ENCODE results near the gene CCBE1.
"Not testable (repeated sequence)": the region's sequence is repeated elsewhere in the genome, so short reads cannot be mapped to it uniquely, and the experiment has no call there.

The CCBE1 gene

DNA sequence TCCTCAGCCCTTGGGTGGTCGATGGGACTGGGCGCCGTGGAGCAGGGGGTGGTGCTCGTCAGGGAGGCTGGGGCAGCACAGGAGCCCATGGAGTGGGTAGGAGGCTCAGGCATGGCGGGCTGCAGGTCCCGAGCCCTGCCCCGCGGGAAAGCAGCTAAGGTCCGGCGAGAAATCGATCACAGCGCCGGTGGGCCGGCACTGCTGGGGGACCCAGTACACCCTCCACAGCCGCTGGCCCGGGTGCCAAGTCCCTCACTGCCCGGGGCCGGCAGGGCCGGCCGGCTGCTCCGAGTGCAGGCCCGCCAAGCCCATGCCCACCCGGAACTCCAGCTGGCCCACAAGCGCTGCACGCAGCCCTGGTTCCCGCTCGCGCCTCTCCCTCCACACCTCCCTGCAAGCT is 16.9 kb upstream of the CCBE1 start:
- DNase-seq = not testable (repeated sequence)

DNA sequence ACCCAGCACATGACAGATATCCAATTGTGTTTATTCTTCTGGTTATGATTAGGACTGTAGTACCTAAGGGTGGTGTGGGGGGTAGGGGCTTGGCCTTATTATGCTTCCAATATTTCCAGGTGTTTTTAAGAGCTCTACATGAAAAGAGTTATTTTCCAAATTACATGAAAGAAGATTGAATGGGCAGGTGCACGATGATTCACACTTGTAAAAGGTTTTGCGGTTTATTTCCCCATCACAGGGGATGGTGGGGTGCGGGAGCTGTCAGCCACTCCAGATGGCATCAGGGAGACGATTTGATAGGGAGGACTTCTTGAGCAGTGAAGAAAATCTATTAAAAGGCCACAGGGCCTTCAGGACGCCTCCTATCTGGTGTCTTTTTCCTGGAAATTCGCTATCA is 15.1 kb upstream of the CCBE1 start:
- no peak for DNase-seq

DNA sequence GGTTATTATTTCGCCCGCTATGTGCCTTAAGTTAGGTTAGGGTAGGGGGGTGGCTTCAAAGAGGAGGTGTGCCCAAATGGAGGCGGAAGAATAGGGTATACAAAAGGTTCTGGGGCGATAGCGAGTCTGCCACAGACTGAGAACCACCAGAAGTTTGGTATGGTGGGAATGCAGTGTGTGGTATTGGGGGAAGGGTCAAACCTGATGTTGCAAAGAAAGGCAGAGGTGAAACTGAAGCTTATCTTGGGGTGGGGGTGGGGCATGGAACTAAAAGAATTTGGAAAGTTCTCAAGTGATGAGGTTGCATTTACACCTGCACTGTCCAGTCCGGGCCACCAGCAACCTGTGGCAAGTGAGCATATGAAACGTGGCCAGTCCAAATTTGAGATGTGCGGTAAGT is 11.8 kb upstream of the CCBE1 start:
- DNase-seq = no peak

DNA sequence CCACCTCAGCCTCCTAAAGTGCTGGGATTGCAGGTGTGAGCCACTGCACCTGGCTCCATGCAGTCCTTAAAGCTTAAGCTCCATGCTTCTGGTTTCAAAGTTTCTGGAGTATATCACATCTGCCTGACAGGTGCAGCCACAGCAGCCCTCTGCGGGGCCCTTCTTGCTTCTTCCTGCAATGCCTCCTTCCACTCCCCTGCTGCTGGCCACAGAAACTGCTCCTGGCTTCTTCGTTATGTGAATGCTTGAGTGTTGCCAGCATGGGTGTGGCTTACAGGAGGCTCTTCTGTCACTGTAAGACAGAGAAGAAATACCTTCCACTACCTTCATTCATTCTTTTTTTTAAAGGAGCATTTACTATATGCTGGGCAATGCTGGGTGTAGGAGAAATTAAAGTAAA is 10.1 kb upstream of the CCBE1 start:
- DNase-seq = no peak

DNA sequence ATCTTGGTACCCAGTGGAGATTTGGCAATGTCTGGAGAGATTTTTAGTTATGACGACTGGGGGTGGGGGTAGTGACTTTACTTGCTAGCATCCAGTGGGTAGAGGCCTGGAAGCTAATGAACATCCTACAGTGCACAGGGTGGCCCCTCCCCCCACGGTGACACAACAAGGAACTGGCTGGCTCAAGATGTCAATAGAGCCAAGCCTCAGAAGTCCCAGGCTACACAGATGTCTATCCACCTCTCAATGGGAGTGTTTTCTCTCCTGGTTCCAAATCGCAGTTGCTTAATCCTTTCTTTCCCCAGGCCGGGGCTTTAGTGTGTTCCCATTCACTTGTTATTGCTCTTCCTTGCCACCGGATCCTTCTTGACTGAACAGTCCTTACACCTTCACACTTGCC is 9.3 kb upstream of the CCBE1 start:
- no peak for DNase-seq

DNA sequence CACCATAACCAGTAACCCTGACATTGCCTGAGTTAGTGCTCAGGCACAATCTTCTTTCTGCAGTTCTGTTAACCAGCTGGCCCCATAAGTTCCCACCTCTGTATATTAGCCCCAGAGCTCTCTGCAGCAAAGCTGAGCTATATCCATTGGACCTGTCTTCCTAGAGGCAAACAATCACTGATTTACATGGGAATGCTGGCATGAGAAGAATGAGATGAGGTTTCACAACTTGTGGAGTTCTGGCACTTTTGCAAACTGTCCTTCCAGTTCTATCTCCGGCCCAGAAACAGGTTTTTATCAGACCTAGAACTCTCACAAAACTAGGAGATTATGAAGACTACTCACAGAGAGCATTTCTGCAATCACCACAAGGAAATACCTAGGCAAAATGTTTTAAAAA is 7.9 kb upstream of the CCBE1 start:
- DNase-seq = no peak

DNA sequence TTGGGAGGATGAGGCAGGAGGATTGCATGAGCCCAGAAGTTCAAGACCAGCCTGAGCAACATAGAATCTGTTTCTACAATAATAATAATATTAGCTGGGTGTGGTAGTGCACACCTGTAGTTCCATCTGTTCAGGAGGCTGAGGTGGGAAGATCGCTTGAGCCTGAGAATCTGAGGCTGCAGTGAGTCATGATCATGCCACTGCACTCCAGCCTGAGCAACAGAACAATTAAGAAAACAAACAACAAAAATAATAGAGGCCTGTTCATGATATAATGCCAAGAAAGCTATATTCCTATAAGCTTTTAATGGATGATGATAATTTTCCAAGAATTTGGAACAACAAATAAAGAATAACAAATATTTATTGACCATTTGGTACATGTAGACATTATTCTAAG is 6.9 kb upstream of the CCBE1 start:
- no peak for DNase-seq

DNA sequence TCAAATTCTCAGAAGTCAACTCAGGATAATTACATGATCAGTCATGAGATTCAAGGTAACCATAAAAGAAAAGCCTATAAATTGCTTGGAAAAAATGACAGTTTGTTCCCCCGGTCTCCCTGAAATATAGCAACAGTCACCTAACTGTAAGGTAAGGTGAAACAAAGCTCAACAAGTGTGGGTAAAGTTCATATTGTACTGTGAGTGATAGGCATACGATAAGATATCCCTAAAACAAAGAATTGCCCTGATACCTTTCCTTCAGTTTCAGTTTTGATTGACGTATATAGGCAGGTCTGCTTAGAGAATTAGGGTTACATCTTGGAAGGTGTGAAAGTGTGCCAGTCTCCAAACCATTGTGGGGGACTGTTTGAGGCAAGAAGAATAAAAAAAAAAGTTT is 4.0 kb upstream of the CCBE1 start:
- DNase-seq = no peak

DNA sequence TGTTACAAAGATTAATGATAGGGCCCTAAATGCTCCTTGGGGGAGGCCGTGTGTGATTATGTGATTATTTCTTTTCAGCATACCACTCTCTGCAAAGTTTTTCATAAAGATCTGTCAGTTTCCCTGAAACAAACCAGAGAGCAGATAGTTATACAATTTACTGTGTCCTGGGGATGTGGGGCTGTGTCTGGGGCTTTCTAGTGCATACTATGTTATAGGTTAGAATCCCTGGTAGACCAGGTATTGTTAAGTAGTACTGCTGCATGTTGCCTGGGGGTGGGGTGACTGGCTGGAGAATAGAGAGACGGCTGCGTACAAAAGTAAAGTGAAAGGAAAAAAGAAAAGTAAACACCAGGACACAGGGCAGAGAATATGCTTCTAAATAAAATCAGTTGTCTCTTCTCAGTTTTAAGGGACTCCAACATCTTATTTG is 3.3 kb upstream of the CCBE1 start:
- no peak for DNase-seq

DNA sequence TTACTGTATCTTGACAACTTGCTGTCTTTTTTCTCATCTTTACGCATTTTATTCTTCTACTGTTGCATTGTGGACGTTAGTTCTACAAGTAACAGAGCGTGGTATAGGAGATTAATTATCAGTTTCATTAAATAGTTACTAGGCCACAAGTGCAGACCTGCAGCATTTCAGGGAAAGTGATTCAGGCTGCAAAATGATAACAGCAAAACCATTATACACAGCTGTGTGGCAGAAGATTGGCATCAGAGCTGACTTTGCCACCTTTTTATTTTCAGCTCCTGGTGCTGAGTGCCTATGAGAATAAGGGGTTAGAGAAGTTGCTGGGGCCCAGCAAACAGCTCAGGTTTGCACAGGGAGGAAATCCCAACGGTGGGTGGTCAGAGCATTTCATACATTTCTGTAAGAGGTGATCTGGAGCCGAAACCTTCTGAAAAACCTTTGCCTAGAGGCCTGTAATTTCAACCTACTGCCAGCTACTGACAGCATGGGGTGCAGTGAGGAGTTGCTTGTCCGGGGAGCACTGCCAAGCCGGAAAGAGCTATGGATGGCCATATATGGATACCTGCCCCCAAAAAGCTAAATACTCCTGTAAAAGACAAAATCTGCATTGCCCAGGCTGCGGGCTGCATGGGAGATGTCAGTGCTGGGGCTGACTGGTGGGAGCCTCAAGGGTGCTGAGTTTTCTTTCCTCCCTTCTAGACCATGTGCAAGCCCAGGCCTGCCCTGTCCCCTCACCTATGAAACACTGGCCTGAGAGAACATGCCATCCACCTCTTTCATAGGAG is 2.7 kb upstream of the CCBE1 start:
- no peak for DNase-seq

DNA sequence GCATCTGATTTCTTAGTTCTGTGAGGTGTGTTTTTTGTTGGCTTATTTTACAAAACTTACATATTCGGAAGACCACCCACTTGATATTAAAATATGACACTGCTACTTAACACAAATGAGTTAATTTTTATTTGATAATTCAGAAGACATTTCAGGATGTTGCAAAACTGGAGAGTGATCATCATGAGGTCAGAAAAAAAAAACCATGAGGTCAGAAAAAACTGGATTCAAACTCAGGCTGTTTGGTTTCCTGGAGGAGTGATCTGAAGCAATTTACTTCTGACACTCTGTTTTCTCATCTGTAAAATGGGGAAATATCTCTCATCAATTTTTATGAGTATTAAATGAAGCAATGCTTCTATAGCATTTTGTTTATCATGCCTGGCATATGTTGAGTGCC is 1.8 kb upstream of the CCBE1 start:
- no peak for DNase-seq

DNA sequence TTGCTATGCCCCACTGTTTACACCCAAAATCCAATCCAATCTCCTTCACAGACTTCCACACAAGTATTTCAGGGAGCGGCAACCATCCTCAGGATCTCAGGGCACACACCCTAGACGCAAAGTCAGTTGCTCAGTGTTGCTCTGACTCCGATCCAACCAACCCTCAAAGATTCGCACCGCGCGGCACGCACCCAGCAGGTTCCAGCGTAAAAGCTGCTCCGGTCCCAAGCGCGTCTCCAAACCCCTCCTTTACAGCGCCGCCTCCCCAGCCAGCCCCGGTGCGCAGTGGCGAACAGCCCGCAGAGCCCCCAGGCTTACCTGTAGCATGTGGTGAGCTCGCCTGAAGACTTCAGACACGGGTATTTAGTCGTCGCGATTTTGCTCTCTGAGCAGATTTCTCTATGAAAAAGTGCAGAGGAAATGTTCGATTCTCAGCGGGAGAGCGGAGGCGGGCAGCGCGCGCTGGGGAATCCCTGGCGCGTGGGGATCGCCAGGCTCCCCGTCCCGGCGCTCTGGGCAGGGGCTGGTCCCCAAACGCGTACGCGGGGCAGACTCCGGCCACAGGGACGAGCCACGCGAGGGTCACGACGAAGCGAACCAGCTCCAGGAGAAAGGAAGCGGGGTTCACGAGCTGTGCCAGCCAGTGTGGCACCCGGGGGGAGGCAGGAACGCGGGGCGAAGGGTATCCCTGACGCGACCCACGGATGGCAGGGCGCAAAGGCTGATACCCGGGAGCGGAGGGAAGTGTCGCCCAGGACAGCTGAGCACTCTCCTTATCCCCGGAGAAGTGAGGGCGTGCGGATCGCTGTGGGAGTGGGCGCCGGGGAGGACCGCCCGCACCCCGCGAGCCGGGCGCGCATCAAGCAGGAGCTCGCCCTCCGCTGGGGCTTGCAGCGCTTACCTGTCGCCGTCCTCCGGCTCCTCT is 650 bp downstream of the CCBE1 start:
- no peak for DNase-seq

DNA sequence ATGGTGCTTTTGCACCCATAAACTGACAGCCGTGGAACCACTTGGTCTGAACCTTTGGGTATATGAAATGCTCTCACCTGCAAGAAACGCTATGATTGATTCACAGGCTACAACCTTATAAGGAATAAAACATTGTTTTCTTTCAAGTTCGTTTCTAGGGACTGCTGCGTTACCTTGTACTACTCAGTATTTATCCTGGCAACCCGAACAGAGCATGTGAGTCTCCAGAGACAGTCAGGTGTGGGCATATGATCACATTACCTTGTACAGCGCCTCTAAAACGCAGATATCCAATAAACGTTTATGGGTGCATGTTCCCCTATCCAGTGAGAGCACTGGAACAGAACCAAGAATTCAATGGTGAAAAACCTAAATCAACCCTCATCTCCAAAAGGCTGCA is 1.7 kb downstream of the CCBE1 start:
- DNase-seq = no peak

DNA sequence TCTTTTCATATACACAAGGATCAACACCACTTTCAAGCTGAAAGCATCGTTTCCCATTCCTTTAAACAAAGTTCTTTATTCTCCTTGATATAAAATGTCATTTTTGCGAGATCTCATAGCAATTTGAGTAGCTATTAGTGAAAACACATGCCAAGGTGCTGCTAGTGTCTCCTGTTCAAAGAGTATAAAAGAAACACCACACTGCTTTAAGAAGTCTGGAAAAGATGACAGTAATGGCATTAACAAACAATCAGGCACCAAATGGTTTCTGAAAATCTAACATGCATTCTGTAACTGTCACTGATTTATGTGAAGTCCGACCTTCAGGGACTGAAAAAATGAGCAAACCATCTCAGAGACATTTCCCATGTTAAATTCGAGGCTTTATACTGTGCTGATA is 2.4 kb downstream of the CCBE1 start:
- DNase-seq = no peak

DNA sequence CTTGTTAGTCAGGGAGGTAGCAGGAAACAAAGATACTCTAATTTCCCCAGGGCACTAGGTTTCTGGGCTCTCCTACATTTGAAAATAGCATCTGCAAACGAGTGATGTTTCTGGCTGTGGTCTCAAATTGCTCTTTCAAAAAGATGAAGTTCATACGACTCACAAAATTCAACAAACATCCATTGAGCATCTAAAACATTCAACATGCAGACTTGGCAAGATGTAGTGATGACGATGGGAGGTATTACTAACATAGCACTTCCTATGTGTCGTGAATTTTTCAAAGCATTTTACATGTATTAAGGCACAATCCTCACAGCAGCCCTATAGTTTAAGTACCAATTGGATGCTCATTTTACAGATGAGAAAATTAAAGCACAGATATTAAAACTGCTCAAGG is 5.2 kb downstream of the CCBE1 start:
- DNase-seq = no peak

DNA sequence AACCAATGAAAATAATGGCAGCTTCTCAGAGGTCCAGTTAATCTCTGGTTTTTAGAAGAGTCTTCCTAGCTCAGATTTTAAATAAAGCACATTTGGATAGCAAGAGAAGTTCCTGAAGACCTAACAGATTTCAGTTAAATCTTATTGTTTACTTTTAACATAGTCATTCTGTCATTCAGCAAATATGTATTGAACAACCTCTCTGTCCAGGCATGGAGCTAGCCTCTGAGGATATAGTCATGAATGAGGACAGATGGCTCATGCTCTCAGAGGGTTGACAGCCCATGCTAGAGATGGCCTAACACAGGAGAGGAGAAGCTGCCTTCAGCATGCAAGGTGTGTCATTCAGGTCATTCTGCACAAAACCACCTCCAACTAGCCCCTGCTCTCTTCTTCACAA is 6.2 kb downstream of the CCBE1 start:
- DNase-seq = no peak

DNA sequence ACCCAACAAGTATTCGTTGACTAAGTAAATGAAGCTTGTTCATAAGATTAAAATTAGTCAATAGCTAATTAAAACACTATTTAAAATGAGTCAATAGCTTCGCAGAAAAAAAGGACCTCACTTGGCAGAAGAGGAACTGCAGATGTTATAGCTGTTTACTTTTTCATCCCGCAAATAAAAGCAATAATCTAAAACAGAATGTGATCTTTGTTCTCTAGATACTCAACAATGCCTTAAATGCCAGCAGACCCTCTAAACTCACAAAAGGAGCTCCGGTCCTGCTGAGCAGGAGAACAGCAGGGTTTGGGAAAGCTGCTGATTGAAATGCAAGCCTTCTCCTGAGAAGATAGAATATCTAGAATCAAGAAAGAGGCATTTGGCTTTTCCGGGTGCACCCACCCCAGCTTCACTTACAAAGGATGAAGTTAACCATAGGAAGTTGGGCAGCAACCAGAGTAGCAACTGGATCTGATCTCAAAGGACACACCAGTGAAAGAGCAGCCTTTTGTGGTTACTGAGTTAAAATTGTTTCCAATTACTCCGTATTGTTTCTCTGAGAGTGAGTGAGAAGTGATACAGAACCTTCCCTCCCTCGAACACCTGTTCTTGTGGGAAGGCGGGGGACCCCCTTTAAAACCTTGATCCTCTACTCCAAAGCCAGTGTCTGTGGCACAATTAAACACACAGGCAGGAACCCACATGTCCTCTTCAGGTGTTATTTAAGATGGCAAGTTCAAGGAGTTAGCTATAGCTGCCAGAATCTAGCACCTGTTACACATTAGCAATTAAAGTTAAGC is 6.8 kb downstream of the CCBE1 start:
- DNase-seq = no peak

DNA sequence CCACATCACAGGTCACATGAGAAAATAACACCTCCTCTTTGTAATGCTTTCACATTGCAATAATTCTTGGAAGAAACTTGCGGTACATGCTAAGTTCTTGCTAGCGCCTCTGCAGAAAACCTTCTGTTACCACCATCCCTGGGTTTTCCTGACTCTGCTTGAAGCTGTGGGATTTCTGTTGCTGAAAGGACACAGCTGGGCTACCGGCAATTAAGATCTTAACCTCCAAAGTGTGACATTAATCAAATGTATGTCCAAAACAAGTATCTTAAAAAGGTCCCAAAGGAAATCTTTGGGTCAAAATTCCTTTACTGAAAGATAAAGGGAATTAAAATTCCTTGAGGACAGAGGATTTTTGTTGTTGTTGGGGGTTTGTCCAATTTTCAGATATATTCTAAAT is 7.5 kb downstream of the CCBE1 start:
- no peak for DNase-seq

DNA sequence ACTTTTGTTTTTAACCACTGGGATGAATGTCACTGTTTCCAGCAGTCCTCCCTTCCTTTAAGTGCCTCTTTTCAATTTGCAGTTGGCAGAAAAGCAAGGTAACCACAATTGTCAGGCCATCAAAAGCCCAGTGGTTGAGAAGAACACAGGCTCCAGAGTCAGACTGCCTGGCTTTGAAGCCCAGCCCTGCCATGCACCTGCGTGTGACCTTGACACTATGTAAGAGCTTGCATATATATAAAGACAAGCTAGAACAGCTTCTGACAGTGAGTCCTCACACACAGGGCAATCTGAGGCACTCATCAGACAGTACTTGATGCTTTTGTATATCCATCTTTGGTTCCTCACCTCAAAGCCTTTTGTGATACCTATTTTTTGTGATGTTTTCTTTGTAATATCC is 11.0 kb downstream of the CCBE1 start:
- DNase-seq = no peak

DNA sequence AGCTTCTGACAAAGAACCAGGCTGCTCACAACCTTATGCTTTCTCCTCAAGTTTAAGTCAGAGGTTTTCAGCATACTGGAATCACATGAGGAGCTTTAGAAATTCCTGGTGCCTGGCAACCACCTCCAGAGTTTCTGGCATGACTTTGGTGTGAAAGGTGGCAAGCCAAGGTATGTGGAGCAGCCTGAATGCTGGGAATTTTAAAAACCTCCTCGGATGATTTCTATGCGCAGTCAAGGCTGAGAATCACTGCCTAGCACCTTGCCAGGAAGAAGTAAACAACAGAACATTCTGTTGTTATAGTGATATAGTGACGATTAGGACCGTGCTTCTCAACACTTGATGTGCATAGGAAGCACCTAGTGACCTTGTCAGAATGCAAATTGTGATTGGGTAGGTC is 11.7 kb downstream of the CCBE1 start:
- DNase-seq = no peak

DNA sequence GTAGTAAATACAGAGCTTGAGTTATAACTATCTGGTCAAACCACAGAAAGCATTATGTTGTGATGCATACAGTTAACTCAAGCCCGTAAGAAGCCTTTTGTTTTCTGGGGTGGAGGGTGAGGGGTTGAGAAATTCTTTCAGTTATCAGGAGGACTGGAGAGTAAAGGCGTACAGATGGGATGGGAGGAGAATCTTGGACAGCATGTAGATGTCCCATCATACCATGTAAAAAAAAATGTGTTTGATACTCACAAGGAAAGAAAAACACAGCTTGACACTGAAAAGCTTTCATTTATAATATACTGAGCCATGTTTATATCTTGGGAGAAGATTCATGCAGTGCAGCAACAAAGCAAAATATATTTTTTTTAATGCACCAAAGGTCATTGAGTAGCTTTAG is 12.4 kb downstream of the CCBE1 start:
- no peak for DNase-seq

DNA sequence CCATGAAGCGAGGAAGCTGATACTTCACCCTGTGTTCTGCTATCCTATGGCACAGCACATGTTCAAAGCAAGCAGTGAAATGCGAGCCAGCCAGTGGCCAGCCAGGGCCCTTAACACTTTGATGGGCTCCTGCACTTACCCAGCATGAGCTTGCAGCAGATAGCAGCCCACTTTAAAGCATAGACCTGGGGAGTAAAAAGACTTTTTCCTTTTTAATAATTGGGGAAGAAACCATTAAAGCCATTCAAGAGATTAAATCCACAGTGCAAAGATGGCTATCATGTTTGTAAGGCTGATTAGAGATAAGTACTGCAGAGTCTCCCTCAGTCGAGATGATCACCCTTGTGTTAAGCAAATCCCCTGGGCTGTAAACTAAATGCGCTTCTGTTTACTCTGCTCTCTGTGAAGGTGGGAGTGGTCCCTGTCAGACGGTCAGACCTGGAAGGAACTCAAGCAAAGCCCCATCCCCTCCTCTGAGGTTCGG is 15.7 kb downstream of the CCBE1 start:
- no peak for DNase-seq

DNA sequence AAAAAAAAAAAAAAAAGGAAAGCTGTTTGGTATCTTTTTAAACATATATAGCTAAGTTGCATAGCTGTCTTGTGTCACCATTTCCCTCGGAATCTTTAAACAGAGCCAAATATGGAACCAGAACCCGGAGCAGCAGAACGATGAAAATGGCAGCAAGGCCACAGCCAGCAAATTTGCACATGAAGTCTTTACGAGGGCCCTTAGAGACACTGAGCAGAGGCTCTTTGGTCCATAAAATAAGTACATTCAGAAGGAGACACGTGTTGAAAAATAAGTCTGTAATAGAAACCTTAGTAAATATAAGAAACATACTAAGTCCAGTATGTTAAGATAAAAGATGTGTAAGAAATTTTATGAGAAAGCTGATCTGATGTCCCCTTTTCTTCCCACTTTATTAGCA is 16.2 kb downstream of the CCBE1 start:
- no peak for DNase-seq
